PC-3 (cell line): ENCODE results near the gene TSHB.

Experiments
- CTCF ChIP-seq: fragments of 300-600 bp; sonication (generic); conservative IDR thresholded peaks from 2 replicates; pipeline ENCODE4 v1.5.1; 2017; ENCODE audit warnings: antibody characterized with exemption, low read depth, mild to moderate bottlenecking, low read length
- EZH2 ChIP-seq: fragments of 300-600 bp; sonication (generic); IDR thresholded peaks from one replicate; pipeline ENCODE4 v1.6.1; 2017; ENCODE audit warnings: antibody characterized with exemption, mild to moderate bottlenecking, low read length; ENCODE audit not compliant: unreplicated experiment

GRCh38 chr1:114988095-114988494 lies 41.5 kb upstream of the TSHB start:
- no peak for TF ChIP-seq EZH2
- no peak for TF ChIP-seq CTCF
